Measurements from ENCODE around the gene SLC26A1. TPM values are rescaled to one million over a fixed set of nuclear protein-coding genes. Genes with fewer than 3 reads are reported as not detected.

SLC26A1 gene
- total RNA-seq, 1 experiment from 2014 or later, result 0.22 TPM

DNA sequence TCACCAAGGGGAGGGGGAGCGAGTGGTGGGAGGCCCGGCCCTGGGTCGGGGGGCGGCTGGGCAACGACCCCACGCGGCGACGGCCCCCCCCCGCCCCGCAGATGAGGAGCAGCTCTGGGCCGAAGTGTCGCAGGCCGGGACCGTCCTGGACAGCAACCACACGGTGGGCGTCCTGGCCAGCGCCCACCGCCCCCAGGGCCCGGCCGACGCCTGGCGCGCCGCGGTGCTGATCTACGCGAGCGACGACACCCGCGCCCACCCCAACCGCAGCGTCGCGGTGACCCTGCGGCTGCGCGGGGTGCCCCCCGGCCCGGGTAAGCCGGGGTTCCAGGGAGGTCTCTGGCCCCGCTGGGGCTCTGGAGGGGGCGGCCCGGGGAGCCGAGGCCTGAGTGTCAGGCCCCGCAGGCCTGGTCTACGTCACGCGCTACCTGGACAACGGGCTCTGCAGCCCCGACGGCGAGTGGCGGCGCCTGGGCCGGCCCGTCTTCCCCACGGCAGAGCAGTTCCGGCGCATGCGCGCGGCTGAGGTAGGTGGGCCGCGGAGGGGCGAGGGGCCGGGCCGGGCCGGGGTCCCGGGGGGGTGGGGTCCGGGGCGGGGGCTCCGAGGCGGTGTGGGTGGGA is 9.5 kb upstream of the SLC26A1 start:
- TF ChIP-seq CBX3 (IDR thresholded peaks at IDR 0.05; ENCODE audit: low read depth), result no peak
- TF ChIP-seq EZH2phosphoT487 (IDR thresholded peaks at IDR 0.05; ENCODE audit: borderline replicate concordance), result no peak
- TF ChIP-seq ZFX (IDR thresholded peaks at IDR 0.05), result no peak
- no peak for TF ChIP-seq EZH2 (IDR thresholded peaks at IDR 0.05)
- Histone ChIP-seq H3K9me2 (ENCODE audit: insufficient read depth) (no peaks in the 10 kb centered on the region), H2AFZ (ENCODE audit: low read depth, low read length, poor library complexity, severe bottlenecking) (no peak overlapping the region), H3K4me2 (ENCODE audit: low read length) (no peak overlapping the region), H3K9ac (ENCODE audit: low read length) (no peak overlapping the region), H3K27me3 (ENCODE audit: insufficient read depth, low read length) (no peaks in the 10 kb centered on the region), H3K4me3 (replicated peaks in 1 of 2; ENCODE audit: low read depth in 1 of 2, low read length in 2 of 2) (no peak overlapping the region), H3K9me3 (ENCODE audit: control insufficient read depth in 1 of 2, insufficient read depth in 1 of 2, low read depth in 1 of 2, low read length in 2 of 2) (no peaks in the 10 kb centered on the region), H3K27ac (ENCODE audit: low read depth, low read length) (no peak overlapping the region), H3K4me1 (ENCODE audit: control insufficient read depth in 1 of 2, insufficient read depth in 2 of 2, low read length in 2 of 2) (peaks cover 0 to 10% of the 10 kb centered on the region in 2 experiments; a peak in 2 of 4 replicates), H3K79me2 (ENCODE audit: insufficient read depth, low read length) (no peaks in the 10 kb centered on the region), H4K20me1 (ENCODE audit: insufficient read depth) (no peaks in the 10 kb centered on the region), H3K36me3 (ENCODE audit: control insufficient read depth in 1 of 2, insufficient read depth in 2 of 2, low read length in 2 of 2) (no peaks in the 10 kb centered on the region)
- no TSS peak for BruUV-seq (replicated peaks)
- DNase-seq (ENCODE audit: low read depth, low spot score) (no peak), ATAC-seq (no peak)
- CTCF ChIA-PET, result no interaction called here
- intact Hi-C loops (cut with micrococcal nuclease), result no loop called here
- RAD21 ChIA-PET (ENCODE audit: low non-redundant PET in 1 of 2, low total read pairs in 2 of 2, uncharacterized antibody in 2 of 2, unreplicated experiment in 2 of 2), result no interaction called here
- POLR2A ChIA-PET, result no interaction called here

DNA sequence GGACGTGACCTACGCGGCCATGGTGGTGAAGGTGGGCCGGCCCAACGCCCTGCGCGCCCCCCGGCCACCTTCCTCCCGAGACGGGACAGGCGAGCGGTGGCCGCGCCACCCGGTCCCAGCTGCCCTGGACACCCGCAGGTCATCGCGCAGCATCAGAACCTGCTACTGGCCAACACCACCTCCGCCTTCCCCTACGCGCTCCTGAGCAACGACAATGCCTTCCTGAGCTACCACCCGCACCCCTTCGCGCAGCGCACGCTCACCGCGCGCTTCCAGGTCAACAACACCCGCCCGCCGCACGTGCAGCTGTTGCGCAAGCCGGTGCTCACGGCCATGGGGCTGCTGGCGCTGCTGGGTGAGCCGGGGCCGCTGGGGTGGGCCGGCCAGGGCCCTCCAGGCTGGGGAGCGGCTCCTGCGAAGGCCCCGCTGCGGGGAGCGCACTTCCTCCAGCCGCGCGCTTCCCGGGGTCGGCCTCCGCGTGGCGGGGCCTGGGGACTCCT is 9.0 kb upstream of the SLC26A1 start:
- CTCF ChIA-PET, result no interaction called here
- Histone ChIP-seq H3K4me3 (replicated peaks in 1 of 2; ENCODE audit: low read depth in 1 of 2, low read length in 2 of 2) (no peak overlapping the region), H3K9me3 (ENCODE audit: control insufficient read depth in 1 of 2, insufficient read depth in 1 of 2, low read depth in 1 of 2, low read length in 2 of 2) (no peaks in the 10 kb centered on the region), H2AFZ (ENCODE audit: low read depth, low read length, poor library complexity, severe bottlenecking) (no peak overlapping the region), H3K27ac (ENCODE audit: low read depth, low read length) (no peak overlapping the region), H3K79me2 (ENCODE audit: insufficient read depth, low read length) (no peaks in the 10 kb centered on the region), H3K36me3 (ENCODE audit: control insufficient read depth in 1 of 2, insufficient read depth in 2 of 2, low read length in 2 of 2) (no peaks in the 10 kb centered on the region), H3K4me1 (ENCODE audit: control insufficient read depth in 1 of 2, insufficient read depth in 2 of 2, low read length in 2 of 2) (peaks cover 0 to 10% of the 10 kb centered on the region in 2 experiments; a peak in 2 of 4 replicates), H3K9me2 (ENCODE audit: insufficient read depth) (no peaks in the 10 kb centered on the region), H4K20me1 (ENCODE audit: insufficient read depth) (no peaks in the 10 kb centered on the region), H3K9ac (ENCODE audit: low read length) (no peak overlapping the region), H3K4me2 (ENCODE audit: low read length) (no peak overlapping the region), H3K27me3 (ENCODE audit: insufficient read depth, low read length) (no peaks in the 10 kb centered on the region)
- no TSS peak for BruUV-seq (replicated peaks)
- DNase-seq (ENCODE audit: low read depth, low spot score), result no peak
- RAD21 ChIA-PET (ENCODE audit: low non-redundant PET in 1 of 2, low total read pairs in 2 of 2, uncharacterized antibody in 2 of 2, unreplicated experiment in 2 of 2), result no interaction called here
- POLR2A ChIA-PET, result no interaction called here
- no peak for ATAC-seq
- intact Hi-C loops (cut with micrococcal nuclease), result no loop called here
- TF ChIP-seq ELF1 (IDR thresholded peaks at IDR 0.05; ENCODE audit: borderline replicate concordance, low read depth) (no peak), YY1 (IDR thresholded peaks at IDR 0.05; ENCODE audit: extremely low read depth, insufficient replicate concordance, low read depth, low read length) (no peak), SIN3A (IDR thresholded peaks at IDR 0.05; ENCODE audit: low read depth) (no peak), CEBPB (IDR thresholded peaks at IDR 0.05; ENCODE audit: low read depth) (no peak), POLR2A (IDR thresholded peaks at IDR 0.05; ENCODE audit: borderline replicate concordance, extremely low read depth, insufficient read depth, insufficient read length) (no peak), RAD21 (IDR thresholded peaks at IDR 0.05; ENCODE audit: low read depth) (no peak), JUND (IDR thresholded peaks at IDR 0.05) (no peak), CBX3 (IDR thresholded peaks at IDR 0.05; ENCODE audit: low read depth) (no peak), SP1 (IDR thresholded peaks at IDR 0.05; ENCODE audit: low read depth) (no peak), ZNF274 (IDR thresholded peaks at IDR 0.05; ENCODE audit: low read depth, low read length) (no peak), ZFX (IDR thresholded peaks at IDR 0.05) (no peak), TCF7L2 (IDR thresholded peaks at IDR 0.05; ENCODE audit: borderline replicate concordance, extremely low read depth, insufficient read depth, insufficient read length) (no peak), SRF (IDR thresholded peaks at IDR 0.05; ENCODE audit: low read depth) (no peak)
- TF ChIP-seq, protein P1, sequence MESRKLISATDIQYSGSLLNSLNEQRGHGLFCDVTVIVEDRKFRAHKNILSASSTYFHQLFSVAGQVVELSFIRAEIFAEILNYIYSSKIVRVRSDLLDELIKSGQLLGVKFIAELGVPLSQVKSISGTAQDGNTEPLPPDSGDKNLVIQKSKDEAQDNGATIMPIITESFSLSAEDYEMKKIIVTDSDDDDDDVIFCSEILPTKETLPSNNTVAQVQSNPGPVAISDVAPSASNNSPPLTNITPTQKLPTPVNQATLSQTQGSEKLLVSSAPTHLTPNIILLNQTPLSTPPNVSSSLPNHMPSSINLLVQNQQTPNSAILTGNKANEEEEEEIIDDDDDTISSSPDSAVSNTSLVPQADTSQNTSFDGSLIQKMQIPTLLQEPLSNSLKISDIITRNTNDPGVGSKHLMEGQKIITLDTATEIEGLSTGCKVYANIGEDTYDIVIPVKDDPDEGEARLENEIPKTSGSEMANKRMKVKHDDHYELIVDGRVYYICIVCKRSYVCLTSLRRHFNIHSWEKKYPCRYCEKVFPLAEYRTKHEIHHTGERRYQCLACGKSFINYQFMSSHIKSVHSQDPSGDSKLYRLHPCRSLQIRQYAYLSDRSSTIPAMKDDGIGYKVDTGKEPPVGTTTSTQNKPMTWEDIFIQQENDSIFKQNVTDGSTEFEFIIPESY (IDR thresholded peaks at IDR 0.05; ENCODE audit: extremely low read depth, insufficient replicate concordance, low read length), result no peak
- TF ChIP-seq, protein P2, sequence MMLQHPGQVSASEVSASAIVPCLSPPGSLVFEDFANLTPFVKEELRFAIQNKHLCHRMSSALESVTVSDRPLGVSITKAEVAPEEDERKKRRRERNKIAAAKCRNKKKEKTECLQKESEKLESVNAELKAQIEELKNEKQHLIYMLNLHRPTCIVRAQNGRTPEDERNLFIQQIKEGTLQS (IDR thresholded peaks at IDR 0.05), result no peak
